Body of pancreas (tissue), 4 donors: Measurements from ENCODE around the gene SCAMP1.

Experiments
- POLR2A ChIP-seq, 3 donors: fragments of 450-650 bp; IDR thresholded peaks; one replicate each; pipeline ENCODE4 v1.6.1; 2016; ENCODE audit warnings: antibody characterized with exemption in 3 of 3, mild to moderate bottlenecking in 2 of 3
- TF ChIP-seq, protein P1 (sequence below), 7 experiments: fragments of 450-650 bp in 4 of 7; fragments of 200-600 bp in 3 of 7; sonication (generic) in 3 of 7; IDR thresholded peaks; one replicate each; pipeline ENCODE4 v1.5.1; 2016 to 2019; ENCODE audit warnings: antibody characterized with exemption in 7 of 7

DNA sequence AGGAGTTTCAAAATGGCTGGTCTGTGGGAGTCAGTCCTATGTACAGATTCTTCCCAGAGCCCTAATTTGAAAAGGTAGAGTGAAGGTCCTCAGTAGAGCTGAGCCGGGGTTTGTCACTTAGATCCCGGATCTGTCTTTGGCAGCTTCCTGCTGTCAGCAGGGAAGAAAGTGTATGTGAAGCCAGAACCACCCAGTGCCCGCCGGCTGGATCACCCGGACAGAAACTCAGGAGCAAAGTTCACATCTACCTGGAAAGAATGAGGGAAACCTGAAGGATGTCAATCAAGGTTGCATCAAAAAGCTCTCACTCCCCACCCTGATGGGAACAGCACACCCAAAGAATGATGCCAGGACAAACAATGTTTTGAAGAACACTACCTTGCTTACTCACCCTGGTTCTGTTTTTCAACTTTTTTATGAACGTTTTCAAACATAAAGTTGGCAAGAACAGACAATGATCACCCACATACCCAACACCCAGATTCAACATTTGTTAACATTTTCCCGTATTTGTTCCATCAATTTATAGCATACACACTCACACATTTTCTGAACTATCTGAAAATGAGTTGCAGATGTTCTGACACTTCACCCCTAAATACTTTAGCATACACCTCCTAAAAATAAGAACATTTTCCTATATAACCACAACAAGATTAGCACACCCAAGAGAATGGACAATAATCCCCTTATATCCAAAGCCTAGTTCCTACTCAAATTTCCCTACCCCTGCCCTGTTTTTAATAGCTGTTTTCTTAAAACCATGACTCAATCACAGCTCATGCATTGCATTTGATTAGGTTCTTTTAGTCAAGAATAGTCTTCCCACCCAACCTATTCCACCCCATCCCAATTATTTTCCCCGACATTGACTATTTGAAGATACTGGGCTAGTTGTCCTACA is 154.3 kb downstream of the SCAMP1 start:
- TF ChIP-seq, protein P1, sequence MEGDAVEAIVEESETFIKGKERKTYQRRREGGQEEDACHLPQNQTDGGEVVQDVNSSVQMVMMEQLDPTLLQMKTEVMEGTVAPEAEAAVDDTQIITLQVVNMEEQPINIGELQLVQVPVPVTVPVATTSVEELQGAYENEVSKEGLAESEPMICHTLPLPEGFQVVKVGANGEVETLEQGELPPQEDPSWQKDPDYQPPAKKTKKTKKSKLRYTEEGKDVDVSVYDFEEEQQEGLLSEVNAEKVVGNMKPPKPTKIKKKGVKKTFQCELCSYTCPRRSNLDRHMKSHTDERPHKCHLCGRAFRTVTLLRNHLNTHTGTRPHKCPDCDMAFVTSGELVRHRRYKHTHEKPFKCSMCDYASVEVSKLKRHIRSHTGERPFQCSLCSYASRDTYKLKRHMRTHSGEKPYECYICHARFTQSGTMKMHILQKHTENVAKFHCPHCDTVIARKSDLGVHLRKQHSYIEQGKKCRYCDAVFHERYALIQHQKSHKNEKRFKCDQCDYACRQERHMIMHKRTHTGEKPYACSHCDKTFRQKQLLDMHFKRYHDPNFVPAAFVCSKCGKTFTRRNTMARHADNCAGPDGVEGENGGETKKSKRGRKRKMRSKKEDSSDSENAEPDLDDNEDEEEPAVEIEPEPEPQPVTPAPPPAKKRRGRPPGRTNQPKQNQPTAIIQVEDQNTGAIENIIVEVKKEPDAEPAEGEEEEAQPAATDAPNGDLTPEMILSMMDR (IDR thresholded peaks at IDR 0.05) = no peak
- no peak for TF ChIP-seq POLR2A (IDR thresholded peaks at IDR 0.05)
